Nephron (organoid): ENCODE results near the gene AASDHPPT.
"Not testable (repeated sequence)": the region's sequence is repeated elsewhere in the genome, so short reads cannot be mapped to it uniquely, and the experiment has no call there.

Experiments used
- H3K27ac Mint-ChIP-seq, 3 experiments: 2 replicates each; pipeline ENCODE4 v1.8.0; 2020; ENCODE audit warnings: mixed read lengths in 3 of 3, mild to moderate bottlenecking in 2 of 3, moderate library complexity in 1 of 3
- H3K27me3 Mint-ChIP-seq: 2 replicates; pipeline ENCODE4 v1.8.0; 2021; ENCODE audit warnings: low read depth, mild to moderate bottlenecking, moderate library complexity, mixed read lengths
- H3K36me3 Mint-ChIP-seq: 2 replicates; pipeline ENCODE4 v1.8.0; 2020; ENCODE audit warnings: low read depth, mixed read lengths
- H3K4me1 Mint-ChIP-seq: 2 replicates; pipeline ENCODE4 v1.8.0; 2020; ENCODE audit warnings: mixed read lengths
- H3K4me3 Mint-ChIP-seq, 3 experiments: 2 replicates each; pipeline ENCODE4 v1.8.0; 2020; ENCODE audit warnings: mild to moderate bottlenecking in 3 of 3, mixed read lengths in 3 of 3, moderate library complexity in 2 of 3
- H3K9me3 Mint-ChIP-seq: 2 replicates; pipeline ENCODE4 v1.8.0; 2020; ENCODE audit warnings: mixed read lengths
- CTCF ChIP-seq, 3 experiments: fragments of 200-600 bp; sonication (generic); IDR thresholded peaks; one replicate each; pipeline ENCODE4 v1.5.0; 2021; ENCODE audit warnings: antibody characterized with exemption in 3 of 3; ENCODE audit not compliant: unreplicated experiment in 3 of 3

AASDHPPT gene

GRCh38 chr11:106043540-106043939 lies 33.9 kb upstream of the AASDHPPT start:
- Mint-ChIP-seq H3K27ac (no peak overlapping the region), H3K27me3 (no peaks in the 10 kb centered on the region), H3K36me3 (no peaks in the 10 kb centered on the region), H3K9me3 (no peaks in the 10 kb centered on the region), H3K4me1 (no peaks in the 10 kb centered on the region), H3K4me3 (no peak overlapping the region)
- TF ChIP-seq CTCF (IDR thresholded peaks at IDR 0.05; ENCODE audit: unreplicated experiment in 3 of 3) = no peak

- Mint-ChIP-seq H3K27me3 (no peaks in the 10 kb centered on the region), H3K4me3 (no peak overlapping the region), H3K4me1 (no peaks in the 10 kb centered on the region), H3K36me3 (no peaks in the 10 kb centered on the region), H3K9me3 (no peaks in the 10 kb centered on the region), H3K27ac (no peak overlapping the region)
- TF ChIP-seq CTCF (IDR thresholded peaks at IDR 0.05; ENCODE audit: unreplicated experiment in 3 of 3) = no peak
Measured at GRCh38 chr11:106047631-106048030, 29.8 kb upstream of the AASDHPPT start.

- H3K4me3 Mint-ChIP-seq = no peak overlapping the region
- no peaks in the 10 kb centered on the region for H3K27me3 Mint-ChIP-seq
- no peaks in the 10 kb centered on the region for H3K36me3 Mint-ChIP-seq
- H3K4me1 Mint-ChIP-seq = no peaks in the 10 kb centered on the region
- H3K9me3 Mint-ChIP-seq = no peaks in the 10 kb centered on the region
- H3K27ac Mint-ChIP-seq = peak overlapping the region in 1 of 3 experiments; percentile 1
- no peak for TF ChIP-seq CTCF (IDR thresholded peaks at IDR 0.05; ENCODE audit: unreplicated experiment in 3 of 3)
Measured at GRCh38 chr11:106049727-106050476, 27.6 kb upstream of the AASDHPPT start.

- Mint-ChIP-seq H3K4me1 (no peaks in the 10 kb centered on the region), H3K36me3 (no peaks in the 10 kb centered on the region), H3K4me3 (no peak overlapping the region), H3K27ac (no peak overlapping the region), H3K9me3 (no peaks in the 10 kb centered on the region), H3K27me3 (no peaks in the 10 kb centered on the region)
- TF ChIP-seq CTCF (IDR thresholded peaks at IDR 0.05; ENCODE audit: unreplicated experiment in 3 of 3) = no peak
Measured at GRCh38 chr11:106051103-106051502, 26.4 kb upstream of the AASDHPPT start.

- not testable (repeated sequence) for H3K27ac Mint-ChIP-seq, H3K4me1 Mint-ChIP-seq, H3K27me3 Mint-ChIP-seq, H3K4me3 Mint-ChIP-seq, H3K9me3 Mint-ChIP-seq, H3K36me3 Mint-ChIP-seq
Measured at GRCh38 chr11:106058377-106058776, 19.1 kb upstream of the AASDHPPT start.

GRCh38 chr11:106059617-106060016 lies 17.8 kb upstream of the AASDHPPT start:
- Mint-ChIP-seq H3K27ac (no peak overlapping the region), H3K36me3 (peaks cover 8% of the 10 kb centered on the region), H3K4me1 (no peaks in the 10 kb centered on the region), H3K27me3 (no peaks in the 10 kb centered on the region), H3K4me3 (no peak overlapping the region), H3K9me3 (no peaks in the 10 kb centered on the region)
- TF ChIP-seq CTCF (IDR thresholded peaks at IDR 0.05; ENCODE audit: unreplicated experiment in 3 of 3) = no peak
